Bone marrow (tissue), 2 donors: ENCODE results near the gene CCNL1.
A peak's percentile ranks its signal among the peaks of the same experiment; 100 is the strongest.

Source experiments
- DNase-seq, 2 donors: peaks; one replicate each; lab custom pipeline; 2025; lab: John Stamatoyannopoulos, UW

The CCNL1 gene

GRCh38 chr3:157145606-157146322 is 14.2 kb downstream of the CCNL1 start:
- no peak for DNase-seq

GRCh38 chr3:157142315-157142714 is 17.6 kb downstream of the CCNL1 start:
- no peak for DNase-seq

- DNase-seq: no peak
Measured at GRCh38 chr3:157139938-157140534, 19.9 kb downstream of the CCNL1 start.

GRCh38 chr3:157136647-157137387 is 23.1 kb downstream of the CCNL1 start:
- no peak for DNase-seq

GRCh38 chr3:157135671-157136396 is 24.1 kb downstream of the CCNL1 start:
- no peak for DNase-seq

GRCh38 chr3:157134620-157135191 is 25.2 kb downstream of the CCNL1 start:
- no peak for DNase-seq

GRCh38 chr3:157133434-157134320 is 26.3 kb downstream of the CCNL1 start:
- no peak for DNase-seq

GRCh38 chr3:157132936-157133335 is 27.0 kb downstream of the CCNL1 start:
- DNase-seq: no peak

- no peak for DNase-seq
Measured at GRCh38 chr3:157132341-157132740, 27.6 kb downstream of the CCNL1 start.

GRCh38 chr3:157131861-157132260 is 28.1 kb downstream of the CCNL1 start:
- DNase-seq: no peak

- peak in 1 of 2 donors; percentile 19 for DNase-seq
Measured at GRCh38 chr3:157130467-157131251, 29.3 kb downstream of the CCNL1 start.

- DNase-seq: no peak
Measured at GRCh38 chr3:157129803-157130466, 30.0 kb downstream of the CCNL1 start.

- DNase-seq: no peak
Measured at GRCh38 chr3:157128771-157129681, 30.9 kb downstream of the CCNL1 start.

- peak; percentile 34 to 53 for DNase-seq
Measured at GRCh38 chr3:157127831-157128767, 31.8 kb downstream of the CCNL1 start.

GRCh38 chr3:157127268-157127667 is 32.7 kb downstream of the CCNL1 start:
- DNase-seq: no peak

GRCh38 chr3:157126365-157126764 is 33.6 kb downstream of the CCNL1 start:
- no peak for DNase-seq

- DNase-seq: no peak
Measured at GRCh38 chr3:157125101-157125500, 34.8 kb downstream of the CCNL1 start.
